ENCODE data around the gene KRT5.

Gene KRT5

DNA sequence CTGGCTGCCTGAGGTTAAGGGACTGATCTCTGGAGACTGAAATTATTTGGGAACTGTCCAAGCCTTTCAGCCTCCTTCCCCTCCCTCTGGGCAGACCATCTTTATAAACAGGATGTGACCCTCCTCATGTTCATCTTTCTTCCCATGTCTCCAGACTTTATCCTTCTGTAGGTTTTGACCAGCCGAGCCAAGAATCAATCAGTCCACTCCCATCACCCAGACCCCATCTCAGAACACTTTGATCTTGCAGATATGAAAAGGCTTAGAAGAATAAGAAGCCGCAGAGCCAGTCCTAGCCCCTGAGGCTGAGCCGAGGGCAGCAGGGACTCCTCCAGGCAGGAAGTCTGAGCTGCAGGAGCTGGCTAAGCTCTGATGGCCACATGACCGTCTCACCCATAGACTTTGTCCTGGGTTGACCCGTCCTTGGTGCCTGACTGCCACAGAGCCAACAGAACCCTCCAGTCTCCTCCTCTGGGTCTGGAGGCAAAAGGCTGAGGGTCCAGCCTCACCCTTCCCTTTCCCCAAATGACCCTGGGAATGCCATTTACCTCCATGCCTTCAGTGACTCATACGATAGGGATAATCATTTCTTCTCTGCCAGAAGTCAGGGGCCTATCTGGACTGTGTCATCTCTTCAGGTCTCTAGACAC, 31.1 kb upstream of the KRT5 start:
- in situ Hi-C loops (cut with HindIII; ENCODE audit: low pct_ligation_motif_present, low sequenced_read_pairs), result no loop called here
- TF ChIP-seq, protein P1, sequence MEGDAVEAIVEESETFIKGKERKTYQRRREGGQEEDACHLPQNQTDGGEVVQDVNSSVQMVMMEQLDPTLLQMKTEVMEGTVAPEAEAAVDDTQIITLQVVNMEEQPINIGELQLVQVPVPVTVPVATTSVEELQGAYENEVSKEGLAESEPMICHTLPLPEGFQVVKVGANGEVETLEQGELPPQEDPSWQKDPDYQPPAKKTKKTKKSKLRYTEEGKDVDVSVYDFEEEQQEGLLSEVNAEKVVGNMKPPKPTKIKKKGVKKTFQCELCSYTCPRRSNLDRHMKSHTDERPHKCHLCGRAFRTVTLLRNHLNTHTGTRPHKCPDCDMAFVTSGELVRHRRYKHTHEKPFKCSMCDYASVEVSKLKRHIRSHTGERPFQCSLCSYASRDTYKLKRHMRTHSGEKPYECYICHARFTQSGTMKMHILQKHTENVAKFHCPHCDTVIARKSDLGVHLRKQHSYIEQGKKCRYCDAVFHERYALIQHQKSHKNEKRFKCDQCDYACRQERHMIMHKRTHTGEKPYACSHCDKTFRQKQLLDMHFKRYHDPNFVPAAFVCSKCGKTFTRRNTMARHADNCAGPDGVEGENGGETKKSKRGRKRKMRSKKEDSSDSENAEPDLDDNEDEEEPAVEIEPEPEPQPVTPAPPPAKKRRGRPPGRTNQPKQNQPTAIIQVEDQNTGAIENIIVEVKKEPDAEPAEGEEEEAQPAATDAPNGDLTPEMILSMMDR (IDR thresholded peaks at IDR 0.05; ENCODE audit: low read depth, low read length, missing control alignments), result no peak
- DNase-seq, result no peak
- H3K36me3 ChIP-seq (replicated peaks), result no peaks in the 10 kb centered on the region
- peaks cover 8% of the 10 kb centered on the region for H3K27me3 ChIP-seq (replicated peaks)
- H3K27ac ChIP-seq, result no peak overlapping the region
- no peak overlapping the region for H3K4me3 ChIP-seq (ENCODE audit: low read depth, low read length)

- Histone ChIP-seq H3K4me3 (ENCODE audit: low read depth, low read length) (no peak overlapping the region), H3K27ac (no peak overlapping the region), H3K27me3 (replicated peaks) (peaks cover under 1% of the 10 kb centered on the region), H3K36me3 (replicated peaks) (no peaks in the 10 kb centered on the region)
- TF ChIP-seq, protein P1 (IDR thresholded peaks at IDR 0.05; ENCODE audit: low read depth, low read length, missing control alignments), result no peak
- no peak for DNase-seq
- in situ Hi-C loops (cut with HindIII; ENCODE audit: low pct_ligation_motif_present, low sequenced_read_pairs), result no loop called here
Measured at GRCh38 chr12:52546126-52546525, 25.9 kb upstream of the KRT5 start.

DNA sequence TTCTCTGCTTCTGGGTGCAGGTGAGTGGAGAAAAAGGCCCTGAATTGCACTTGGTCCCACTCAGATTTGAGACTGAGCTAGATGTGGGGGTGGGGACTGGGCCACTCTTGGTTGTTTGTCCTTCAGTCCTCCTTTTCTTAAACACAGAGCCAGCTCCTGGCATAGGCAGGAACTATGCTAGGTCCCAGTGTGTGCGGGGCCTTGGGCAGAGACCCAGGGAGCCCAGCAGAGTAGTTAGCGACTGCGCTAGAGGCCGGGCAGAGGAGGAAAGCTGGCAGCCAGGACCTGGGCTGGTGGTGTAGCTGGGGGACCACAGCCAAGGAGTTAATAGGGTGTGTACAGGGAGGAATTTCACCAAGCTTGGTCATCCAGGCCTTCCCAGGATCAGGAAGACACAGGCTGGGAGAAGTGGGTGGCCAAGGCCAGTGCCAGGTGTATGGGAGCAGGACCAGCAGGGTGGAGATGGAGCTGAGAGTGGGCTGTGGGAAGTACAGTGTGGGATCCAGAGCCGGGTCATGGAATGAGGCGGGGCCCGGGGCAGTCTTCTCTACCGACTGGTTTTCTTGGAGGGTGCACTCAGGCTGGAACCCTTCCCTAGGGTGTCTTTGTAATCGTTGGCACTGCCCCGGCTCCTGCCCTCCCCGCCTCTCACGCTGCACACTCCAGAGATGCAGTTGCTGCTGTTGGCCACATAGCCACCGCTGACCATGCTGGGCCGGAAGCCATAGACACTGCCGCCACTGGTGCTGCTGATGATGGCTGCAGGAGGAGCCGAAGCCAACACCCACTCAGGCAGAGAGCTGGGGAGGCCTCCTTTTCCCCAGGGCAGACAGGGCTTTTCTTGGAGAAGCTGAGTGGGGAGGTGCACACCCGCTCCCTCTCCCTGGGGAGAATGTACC, 24.0 kb upstream of the KRT5 start:
- no peaks in the 10 kb centered on the region for H3K27me3 ChIP-seq (replicated peaks)
- TF ChIP-seq, protein P1 (IDR thresholded peaks at IDR 0.05; ENCODE audit: low read depth, low read length, missing control alignments), result no peak
- H3K36me3 ChIP-seq (replicated peaks), result no peaks in the 10 kb centered on the region
- in situ Hi-C loops (cut with HindIII; ENCODE audit: low pct_ligation_motif_present, low sequenced_read_pairs), result no loop called here
- no peak for DNase-seq
- no peak overlapping the region for H3K27ac ChIP-seq
- H3K4me3 ChIP-seq (ENCODE audit: low read depth, low read length), result no peak overlapping the region

DNA sequence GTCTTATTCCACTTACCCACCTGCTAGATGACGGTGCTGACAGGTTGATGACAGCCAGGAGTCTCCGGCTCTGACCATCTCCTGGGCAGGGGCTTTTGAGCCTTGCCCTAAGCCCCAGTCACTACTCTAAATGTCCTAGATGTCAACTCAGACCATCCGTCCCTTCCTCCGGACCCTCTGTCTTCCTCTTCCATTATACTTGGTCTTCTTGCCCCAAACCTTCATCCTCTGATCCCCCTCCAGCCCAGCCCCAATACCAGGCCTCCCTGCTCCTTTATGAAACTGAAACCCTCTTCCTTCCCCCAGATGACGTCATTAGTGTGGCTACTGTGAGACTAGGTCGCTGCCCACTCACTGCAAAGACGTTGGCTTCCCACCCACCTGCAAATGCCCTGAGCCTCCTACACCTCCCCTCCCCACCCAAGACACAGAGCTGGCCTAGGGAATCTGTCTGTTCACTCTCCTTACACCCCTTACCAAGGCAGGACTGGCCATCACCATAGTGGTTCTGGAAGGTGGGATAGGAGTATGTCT, 22.7 kb upstream of the KRT5 start:
- Histone ChIP-seq H3K36me3 (replicated peaks) (no peaks in the 10 kb centered on the region), H3K27me3 (replicated peaks) (no peaks in the 10 kb centered on the region), H3K4me3 (ENCODE audit: low read depth, low read length) (no peak overlapping the region), H3K27ac (no peak overlapping the region)
- in situ Hi-C loops (cut with HindIII; ENCODE audit: low pct_ligation_motif_present, low sequenced_read_pairs), result no loop called here
- TF ChIP-seq, protein P1 (IDR thresholded peaks at IDR 0.05; ENCODE audit: low read depth, low read length, missing control alignments), result no peak
- no peak for DNase-seq

DNA sequence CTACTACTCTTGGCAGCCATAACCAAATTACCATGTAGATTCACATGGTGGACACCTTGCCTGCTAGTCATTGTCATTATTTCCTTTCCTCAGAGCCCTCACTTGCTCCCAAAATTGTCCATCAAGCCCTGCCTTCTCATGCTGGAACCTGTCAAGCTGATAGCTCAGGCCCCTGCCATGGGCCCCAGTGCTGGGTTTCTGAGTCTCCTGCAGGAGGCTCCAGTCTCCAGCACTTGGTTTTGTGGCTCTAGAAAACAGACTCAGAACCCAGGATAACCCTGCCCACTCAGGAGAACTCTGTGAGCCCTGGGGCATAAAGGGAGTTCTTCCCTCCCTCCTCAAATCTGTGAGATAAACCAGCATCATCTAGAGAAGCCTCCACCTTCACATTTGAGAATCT, 22.0 kb upstream of the KRT5 start:
- in situ Hi-C loops (cut with HindIII; ENCODE audit: low pct_ligation_motif_present, low sequenced_read_pairs), result no loop called here
- H3K4me3 ChIP-seq (ENCODE audit: low read depth, low read length), result no peak overlapping the region
- H3K27me3 ChIP-seq (replicated peaks), result no peaks in the 10 kb centered on the region
- TF ChIP-seq, protein P1 (IDR thresholded peaks at IDR 0.05; ENCODE audit: low read depth, low read length, missing control alignments), result no peak
- DNase-seq, result no peak
- H3K36me3 ChIP-seq (replicated peaks), result no peaks in the 10 kb centered on the region
- no peak overlapping the region for H3K27ac ChIP-seq
